UCSD-AML1 (cell line): ENCODE data around the gene NFKBIE.

Experiments used
- DNase-seq: peaks from one replicate; lab custom pipeline; 2025; ENCODE audit not compliant: unreplicated experiment; lab: John Stamatoyannopoulos, UW

The NFKBIE gene

DNA sequence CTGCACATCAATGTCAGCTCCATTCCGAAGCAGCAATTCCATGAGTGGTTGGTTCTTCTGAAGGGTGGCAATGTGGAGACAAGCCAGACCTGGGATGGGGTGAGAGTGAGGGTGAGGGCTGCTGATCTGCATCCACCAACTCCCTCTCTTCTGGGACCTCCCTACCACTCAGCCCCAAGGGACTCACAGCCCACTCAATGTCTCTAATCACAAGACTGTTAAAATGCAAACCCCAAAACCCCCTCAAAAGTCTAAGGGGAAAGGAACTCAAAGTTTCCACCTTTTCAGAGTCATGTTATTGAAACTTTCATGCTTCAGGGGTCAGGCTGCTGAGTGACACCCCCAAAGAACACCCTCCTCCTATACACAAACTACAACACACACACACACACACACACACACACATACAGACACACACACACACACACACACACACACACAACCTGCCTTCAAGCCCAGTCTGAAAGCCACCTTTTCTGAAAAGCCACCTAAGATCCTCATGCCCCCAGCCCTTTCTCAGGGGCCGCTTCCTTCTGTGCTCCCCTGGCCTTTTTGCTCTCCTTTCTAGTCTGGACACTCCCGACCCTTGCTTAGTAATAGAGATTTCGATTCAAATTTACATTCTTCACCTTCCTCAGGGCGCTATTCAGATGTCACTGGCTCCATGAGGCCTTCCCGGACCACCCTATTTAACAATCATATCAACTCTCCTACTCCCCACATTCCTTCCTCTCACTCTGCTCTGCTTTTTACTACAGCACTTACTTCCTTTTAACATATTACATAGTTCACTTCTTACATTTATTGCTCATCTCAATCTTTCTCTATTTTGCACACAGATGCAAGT lies 4.7 kb downstream of the NFKBIE start:
- DNase-seq = no peak

DNA sequence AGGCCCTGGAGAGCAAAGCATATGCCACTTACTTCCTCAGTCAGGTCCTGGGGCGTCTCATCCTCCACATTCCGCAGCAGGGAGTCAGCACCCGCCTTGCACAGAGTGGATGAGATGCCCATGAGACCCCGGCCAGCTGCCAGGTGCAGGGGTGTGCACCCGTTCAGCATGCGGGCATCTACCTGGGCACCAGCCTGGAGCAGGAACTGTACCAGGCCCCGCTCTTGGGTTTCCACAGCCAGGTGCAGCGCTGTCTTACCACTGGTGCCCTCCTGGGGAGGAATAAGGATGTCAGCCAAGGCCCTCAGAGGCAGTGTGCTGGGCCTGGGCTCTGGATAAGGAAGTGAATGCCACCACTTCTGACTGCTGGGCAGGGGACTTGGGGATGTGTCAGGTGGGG lies 5.3 kb downstream of the NFKBIE start:
- no peak for DNase-seq

DNA sequence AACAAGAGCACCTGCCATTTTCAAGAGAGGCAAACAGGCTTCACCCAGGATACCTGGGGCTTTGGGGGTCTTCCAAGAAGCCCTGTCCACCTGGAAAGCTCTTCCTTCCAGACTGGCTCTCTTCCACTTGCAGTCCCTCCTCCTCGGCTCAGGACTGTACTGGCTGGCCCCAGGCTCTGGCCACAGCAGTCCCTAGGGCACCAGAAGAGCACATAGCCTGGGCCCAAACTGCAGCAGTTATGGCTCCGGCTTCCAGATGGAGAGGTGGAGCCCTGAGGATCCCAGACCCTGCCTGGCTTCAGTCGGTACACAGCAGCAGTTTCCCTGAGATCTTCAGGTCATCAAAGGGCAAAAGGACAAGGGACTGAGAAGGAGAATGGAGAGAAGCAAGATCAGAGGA lies 6.4 kb downstream of the NFKBIE start:
- no peak for DNase-seq

DNA sequence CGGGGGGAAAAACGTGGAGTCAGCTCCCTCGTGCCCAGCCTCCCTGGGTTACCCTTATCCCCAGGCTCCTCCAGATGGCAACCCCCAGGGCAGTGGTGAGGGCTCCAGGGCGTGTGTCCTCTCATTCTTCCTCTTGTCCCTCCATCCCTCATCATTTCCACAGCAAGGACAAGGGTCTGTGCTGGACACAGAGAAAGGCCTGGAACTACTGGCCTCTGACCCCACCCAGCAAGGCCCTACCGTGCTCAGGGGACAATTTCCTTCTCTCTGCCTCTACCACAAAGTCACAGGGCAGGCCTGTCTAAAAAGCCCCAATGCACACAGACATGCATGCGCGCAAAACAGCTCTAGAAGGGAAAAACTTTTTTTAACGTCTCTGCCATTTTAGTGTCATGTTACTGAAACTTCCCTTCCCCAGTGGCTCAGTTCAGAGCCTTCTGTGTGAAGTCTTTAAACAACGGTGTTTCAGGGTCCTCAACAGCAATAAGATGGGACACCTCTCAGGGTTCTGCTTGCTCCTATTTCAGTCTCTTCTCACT lies 7.0 kb downstream of the NFKBIE start:
- DNase-seq = no peak

DNA sequence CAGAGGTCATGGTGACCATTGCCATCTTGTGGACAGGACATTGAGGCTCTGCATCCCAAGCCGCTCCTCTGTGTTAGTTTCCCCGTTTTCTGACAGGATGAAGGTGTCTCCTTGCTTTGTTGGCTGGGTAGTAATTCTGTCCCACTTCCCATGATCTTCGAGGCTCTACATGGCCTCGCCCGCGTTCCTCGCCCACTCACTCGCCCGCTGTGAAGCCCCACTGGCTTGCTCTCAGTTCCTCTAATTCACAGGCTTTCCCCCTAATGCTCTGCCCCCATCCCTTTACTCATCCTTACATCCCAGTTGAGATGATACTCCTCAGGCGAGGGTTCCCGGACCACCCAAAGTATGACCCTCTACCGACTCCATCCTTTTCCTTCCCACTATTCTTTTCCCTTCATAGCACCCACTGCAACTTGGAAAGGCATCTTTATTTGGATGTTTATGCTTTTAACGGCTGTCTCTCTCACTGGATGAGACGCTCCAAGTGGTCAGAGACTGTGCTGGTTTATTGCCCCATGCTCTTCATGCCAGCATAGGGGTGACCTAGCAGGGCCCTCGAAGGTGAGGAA lies 7.5 kb downstream of the NFKBIE start:
- DNase-seq = no peak

DNA sequence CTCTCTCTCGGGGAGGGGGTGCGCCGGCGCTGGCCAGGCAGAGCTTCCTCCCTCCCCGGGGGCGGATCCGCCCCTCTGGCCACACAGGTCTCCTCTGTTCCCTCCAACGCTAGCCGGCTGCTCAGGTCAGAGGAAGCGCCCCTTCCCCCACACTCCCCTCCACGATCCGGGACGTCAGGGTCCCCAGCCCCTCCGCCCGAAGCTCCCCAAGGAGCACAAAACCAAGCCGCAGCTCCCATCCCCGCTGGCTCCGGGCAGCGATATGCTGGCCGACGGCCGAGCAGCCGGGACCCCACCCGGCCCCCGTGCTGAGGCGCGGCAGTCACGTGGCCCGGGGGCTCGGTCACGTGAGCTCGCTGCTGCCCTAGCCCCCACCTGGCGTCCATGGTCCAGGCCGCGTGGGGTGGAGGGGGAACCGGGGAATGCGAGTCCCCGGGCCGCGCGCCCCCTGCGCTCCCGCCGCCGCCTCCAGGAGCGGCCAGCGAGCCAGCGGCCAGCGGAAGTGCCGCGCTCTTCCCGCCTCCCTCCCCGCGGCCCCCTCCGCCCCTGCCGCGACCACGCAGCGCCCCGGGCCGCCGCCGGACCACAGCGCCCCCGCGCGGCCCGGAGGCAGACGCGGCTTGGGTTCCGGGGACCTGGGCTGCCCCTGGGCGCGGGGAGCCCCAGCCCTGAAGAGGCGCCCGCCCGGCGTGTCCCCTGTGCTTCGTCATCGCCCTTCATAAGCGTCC lies 8.2 kb downstream of the NFKBIE start, which contains the start of gene SLC35B2:
Gene SLC35B2 (minus strand): TSS at position 504 of the 728 bp plus-strand sequence. CDS start 118 bp downstream, at position 386.
- DNase-seq = peak; percentile 78

DNA sequence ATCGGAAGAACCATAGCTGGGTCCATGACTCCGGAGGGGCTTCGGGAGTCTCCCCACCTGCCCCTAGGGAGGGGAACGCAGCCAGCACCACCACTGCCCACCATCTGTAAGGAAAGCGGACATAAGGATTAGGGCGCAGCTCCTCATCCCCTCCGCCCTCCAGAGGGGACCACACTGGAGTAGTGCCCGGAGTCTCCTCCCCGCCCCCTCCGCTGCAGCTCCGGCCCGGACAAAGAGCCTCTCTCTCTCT lies 8.7 kb downstream of the NFKBIE start:
- no peak for DNase-seq

DNA sequence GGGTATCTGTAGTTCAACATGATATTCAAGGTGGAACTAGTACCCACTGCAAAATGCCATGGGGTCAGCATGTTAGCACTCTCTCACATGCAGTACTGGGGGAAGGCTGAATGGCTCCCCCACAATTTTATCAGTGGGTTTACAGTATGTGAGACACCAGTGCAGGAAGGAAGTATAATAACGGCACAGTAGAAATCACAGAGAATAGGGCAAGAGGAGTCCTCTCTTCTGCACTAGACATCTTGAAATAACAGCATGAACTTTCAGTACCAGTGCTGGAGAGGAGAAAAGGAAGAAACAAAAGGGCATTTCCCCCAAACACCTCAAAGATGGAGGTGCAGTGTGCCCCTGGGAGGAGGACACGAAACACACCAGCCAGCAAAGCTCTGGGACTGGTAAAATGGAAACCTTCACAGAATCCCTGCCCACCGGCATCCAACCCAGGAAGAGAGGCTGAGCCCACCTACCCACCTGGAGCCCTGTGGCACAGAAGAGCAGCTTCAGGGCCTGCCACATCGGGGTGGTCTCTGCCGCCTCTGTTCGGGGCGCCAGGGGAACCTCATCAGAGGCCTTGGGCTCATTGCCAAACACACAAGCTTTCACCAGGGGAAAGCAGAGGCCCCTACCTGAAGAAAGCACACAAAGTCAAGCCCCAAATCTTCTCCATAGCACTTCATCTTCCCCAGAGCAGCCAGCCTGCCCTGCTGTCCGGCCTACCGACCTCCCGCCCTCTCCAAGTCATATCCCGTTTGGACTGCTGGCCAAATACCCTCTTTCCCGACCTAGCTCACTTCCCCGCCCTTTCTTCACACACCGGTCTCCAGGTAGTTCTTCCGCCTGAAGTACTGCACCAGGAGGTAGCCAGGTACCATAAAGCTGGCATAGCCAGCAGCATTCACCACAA lies 9.2 kb downstream of the NFKBIE start:
- DNase-seq = no peak

DNA sequence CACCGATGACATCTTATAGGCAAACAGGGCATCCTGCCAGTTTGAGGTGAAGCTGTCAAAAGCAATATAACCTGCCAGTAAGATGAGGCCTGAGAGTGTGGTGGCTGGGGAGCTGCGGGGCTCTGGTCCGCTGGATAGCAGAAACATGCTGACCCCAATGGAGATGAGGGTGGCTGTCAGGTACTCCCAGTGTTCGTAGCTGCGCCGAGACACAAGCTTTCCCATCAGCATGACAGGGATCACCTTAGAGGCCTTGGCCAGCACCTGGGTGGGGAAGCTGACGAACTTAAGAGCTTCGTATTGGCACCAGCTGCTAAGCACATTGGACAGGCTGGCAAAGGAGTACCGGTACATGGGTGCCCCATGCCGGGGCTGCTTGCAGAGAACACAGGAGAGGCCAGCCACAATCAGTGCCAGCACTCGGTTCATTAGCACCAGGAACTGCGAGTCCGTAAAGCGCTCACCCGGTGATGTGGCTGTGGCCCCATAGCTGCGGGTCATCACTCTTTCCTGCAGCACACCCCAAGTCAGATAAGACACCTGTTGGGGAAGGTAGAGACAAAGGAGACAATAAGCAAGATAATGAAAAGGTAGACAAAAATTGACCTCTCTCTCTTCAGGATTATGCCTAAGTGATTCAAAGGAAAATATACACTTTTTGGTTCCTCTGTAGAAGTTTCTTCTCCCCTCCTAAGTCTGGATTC lies 10.1 kb downstream of the NFKBIE start:
- no peak for DNase-seq

DNA sequence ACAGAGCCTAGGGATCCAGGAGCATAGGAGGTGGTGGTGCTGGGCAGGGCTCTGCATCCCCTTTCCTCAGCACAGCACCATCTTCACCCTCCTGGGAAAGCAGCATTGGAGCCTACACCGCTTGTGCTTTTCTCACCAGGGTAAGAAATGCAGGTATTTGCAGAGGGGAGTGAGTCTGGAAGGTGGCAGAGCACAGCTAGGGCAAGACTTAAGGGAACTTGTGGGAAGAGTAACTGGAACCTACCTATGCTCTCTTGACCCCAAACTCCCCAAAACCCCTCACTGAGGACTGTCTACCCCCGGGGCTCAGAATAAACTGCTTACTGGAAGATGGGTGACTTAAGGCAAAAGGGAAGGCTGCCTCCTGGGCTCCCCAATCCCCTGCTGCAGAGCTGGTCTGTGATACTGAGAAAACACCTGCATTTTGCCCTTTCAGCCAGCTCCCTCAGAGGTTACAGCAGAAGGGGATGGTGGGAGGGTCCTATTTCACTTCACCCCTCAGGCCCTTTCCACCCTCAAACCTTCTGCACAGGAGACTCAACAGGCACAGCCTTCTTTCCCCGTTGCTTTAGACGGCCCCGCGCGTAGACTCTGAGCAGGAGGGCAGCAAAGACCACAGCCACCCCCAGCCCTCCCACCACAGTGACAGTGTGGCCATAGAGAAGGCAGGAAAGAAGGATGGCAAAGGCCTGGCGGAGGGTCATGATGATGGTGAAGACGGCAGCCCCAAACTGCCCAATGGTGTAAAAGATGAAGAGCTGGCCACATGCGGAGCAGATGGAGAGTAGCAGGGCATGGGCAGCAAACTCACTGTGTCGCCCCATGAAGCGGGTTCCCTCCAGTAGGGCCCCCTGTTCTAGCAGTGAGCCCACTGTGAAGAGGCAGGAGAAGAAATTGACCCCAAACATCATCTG lies 10.9 kb downstream of the NFKBIE start:
- DNase-seq = no peak

DNA sequence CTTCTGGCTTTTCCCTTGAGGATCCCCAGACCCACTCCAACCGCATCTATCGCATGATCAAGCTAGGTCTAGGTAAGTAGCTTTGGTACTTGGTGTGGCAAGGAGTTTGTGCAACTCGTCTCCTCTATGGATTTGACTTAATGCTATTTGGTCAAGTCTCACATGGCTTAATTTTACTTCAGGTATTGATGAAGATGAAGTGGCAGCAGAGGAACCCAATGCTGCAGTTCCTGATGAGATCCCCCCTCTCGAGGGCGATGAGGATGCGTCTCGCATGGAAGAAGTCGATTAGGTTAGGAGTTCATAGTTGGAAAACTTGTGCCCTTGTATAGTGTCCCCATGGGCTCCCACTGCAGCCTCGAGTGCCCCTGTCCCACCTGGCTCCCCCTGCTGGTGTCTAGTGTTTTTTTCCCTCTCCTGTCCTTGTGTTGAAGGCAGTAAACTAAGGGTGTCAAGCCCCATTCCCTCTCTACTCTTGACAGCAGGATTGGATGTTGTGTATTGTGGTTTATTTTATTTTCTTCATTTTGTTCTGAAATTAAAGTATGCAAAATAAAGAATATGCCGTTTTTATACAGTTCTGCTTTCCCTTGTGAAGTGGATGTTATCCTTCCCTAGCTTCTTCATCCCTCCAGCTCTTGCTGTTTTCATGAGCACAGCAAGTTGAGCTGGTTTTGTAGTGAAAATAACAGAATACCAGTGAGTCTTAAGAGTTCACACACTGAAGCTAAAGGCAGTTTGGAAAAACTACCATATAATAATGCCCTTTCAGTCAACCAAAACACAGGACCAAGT lies 11.8 kb downstream of the NFKBIE start:
- peak; percentile 45 for DNase-seq

DNA sequence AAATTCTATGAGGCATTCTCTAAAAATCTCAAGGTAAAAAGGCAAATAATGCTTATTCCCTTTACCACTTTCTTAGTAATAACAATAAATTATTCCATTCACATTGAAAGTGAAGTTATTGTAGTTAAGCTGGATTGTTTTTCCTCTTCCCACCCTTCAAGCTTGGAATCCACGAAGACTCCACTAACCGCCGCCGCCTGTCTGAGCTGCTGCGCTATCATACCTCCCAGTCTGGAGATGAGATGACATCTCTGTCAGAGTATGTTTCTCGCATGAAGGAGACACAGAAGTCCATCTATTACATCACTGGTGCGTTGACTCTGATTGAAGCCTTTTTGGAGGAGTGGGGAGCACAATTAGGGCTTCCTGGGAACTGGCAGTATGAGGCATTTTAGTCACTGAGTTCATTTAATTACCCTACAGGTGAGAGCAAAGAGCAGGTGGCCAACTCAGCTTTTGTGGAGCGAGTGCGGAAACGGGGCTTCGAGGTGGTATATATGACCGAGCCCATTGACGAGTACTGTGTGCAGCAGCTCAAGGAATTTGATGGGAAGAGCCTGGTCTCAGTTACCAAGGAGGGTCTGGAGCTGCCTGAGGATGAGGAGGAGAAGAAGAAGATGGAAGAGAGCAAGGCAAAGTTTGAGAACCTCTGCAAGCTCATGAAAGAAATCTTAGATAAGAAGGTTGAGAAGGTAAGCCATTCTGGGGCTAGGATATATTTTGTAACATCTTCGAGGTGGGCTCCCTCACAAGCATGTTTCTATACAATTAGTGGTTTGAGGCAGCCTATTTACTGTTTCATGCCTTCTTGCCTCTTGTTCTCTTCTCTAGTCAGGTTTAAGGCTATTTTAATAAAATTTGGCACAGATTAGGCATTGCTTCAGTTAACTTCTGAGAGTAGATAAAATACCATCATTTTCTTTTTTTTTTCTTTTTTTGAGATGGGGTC lies 13.5 kb downstream of the NFKBIE start:
- DNase-seq = no peak

DNA sequence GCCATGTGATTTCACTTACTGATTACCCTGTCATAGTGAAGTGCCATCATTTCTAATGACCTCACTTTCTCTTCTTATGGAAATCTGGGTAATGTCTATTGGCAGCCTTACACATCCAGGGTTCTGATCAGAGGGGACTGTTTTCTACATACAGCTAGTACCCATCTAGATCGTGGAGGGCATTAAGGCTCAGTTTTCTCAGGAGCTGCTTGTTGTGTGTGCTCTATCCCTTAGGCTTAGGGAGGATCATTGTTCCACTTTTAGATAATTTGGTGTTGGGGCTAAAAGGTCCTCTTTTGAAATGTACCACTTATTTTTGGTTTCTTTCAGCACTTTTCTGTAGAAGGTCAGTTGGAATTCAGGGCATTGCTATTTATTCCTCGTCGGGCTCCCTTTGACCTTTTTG lies 14.6 kb downstream of the NFKBIE start:
- no peak for DNase-seq

DNA sequence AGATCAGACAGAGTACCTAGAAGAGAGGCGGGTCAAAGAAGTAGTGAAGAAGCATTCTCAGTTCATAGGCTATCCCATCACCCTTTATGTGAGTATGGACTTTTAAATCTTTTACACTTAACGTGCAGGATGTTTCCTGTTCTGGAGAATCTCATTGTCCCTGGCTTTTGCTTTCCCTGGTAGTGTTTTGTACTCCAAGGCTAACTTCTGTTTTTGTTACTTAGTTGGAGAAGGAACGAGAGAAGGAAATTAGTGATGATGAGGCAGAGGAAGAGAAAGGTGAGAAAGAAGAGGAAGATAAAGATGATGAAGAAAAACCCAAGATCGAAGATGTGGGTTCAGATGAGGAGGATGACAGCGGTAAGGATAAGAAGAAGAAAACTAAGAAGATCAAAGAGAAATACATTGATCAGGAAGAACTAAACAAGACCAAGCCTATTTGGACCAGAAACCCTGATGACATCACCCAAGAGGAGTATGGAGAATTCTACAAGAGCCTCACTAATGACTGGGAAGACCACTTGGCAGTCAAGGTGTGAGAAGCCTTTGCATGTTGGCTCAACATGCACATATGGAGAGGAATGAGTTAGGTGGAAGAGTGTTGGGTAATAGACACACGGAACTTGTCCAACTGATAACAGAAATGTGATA lies 15.2 kb downstream of the NFKBIE start:
- DNase-seq = no peak

DNA sequence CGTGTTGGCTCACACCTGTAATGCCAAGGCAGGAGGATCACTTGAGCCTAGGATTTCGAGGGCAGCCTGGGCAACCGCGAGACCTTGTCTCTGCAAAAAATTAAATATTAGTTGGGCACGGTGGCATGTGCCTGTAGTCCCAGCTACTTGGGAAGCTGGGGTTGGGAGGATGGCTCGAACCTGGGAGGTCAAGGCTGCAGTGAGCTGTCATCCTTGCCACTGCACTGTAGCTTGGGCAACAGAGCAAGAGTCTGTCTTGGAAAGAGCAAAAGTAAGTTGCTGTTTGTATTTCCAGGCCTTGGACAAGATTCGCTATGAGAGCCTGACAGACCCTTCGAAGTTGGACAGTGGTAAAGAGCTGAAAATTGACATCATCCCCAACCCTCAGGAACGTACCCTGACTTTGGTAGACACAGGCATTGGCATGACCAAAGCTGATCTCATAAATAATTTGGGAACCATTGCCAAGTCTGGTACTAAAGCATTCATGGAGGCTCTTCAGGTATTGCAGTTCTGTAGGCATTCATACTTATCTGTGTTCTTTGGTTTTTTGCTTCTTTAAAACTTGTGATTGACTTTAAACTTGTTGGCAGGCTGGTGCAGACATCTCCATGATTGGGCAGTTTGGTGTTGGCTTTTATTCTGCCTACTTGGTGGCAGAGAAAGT lies 16.1 kb downstream of the NFKBIE start:
- no peak for DNase-seq

DNA sequence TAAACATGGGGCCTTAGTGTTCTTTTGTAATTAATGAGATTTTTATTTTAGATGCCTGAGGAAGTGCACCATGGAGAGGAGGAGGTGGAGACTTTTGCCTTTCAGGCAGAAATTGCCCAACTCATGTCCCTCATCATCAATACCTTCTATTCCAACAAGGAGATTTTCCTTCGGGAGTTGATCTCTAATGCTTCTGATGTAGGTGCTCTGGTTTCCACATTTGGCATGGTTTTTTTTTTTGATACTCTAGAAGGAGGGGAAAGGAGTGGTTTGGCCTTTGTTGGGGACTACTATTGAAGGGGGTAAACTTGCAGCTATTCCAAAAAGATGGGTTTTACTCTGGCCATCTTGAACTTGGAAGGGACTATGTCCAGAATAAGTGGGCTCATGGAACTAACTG lies 16.8 kb downstream of the NFKBIE start:
- DNase-seq = no peak
